ENCODE measurements around the gene COG1. TPM values are rescaled to one million over a fixed set of nuclear protein-coding genes. Genes with fewer than 3 reads are reported as not detected.

Gene COG1
- polyA plus RNA-seq, 3 donors = 47.4 to 67.8 (median 49.3) TPM

- peak in 3 of 11 donors; percentile 53 to 62 (median 61) for DNase-seq (ENCODE audit: extremely low read depth in 1 of 11, low read depth in 9 of 11, low spot score in 4 of 11)
Measured at GRCh38 chr17:73192206-73192893, 505 bp upstream of the COG1 start.

DNA sequence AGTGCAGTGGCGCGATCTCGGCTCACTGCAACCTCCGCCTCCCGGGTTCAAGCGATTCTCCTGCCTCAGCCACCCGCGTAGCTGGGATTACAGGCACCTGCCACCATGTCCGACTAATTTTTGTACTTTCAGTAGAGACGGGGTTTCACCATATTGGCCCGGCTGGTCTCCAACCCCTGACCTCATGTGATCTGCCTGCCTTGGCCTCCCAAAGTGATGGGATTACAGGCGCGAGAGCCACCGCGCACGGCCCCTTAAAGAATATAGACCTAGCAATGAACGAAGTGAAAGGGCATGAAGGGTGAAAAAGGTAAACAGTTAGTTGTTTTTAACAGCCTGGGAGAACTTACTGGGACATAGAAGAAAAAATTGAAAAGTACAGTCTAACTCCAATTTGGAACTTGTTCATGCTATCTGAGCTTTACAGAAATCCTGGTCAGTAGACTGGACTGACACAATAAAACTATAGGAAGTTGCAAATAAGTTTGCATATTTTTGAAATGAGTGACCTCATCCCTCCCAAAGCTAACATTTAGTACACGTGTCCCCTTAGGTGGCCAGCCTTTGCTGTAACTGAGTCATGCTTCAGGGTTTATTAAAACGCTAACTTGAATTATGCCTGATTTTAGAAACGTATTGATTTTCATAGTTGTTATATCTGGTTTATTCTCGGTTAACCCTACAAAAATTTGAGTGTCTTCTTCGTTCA, 1.8 kb downstream of the COG1 start:
- DNase-seq (ENCODE audit: extremely low read depth in 1 of 11, low read depth in 9 of 11, low spot score in 4 of 11) = no peak

GRCh38 chr17:73196500-73196899, 3.6 kb downstream of the COG1 start:
- DNase-seq (ENCODE audit: extremely low read depth in 1 of 11, low read depth in 9 of 11, low spot score in 4 of 11) = no peak

GRCh38 chr17:73197161-73197560, 4.3 kb downstream of the COG1 start:
- no peak for DNase-seq (ENCODE audit: extremely low read depth in 1 of 11, low read depth in 9 of 11, low spot score in 4 of 11)

GRCh38 chr17:73198201-73198929, 5.5 kb downstream of the COG1 start:
- DNase-seq (ENCODE audit: extremely low read depth in 1 of 11, low read depth in 9 of 11, low spot score in 4 of 11) = no peak

GRCh38 chr17:73198930-73199260, 6.0 kb downstream of the COG1 start:
- DNase-seq (ENCODE audit: extremely low read depth in 1 of 11, low read depth in 9 of 11, low spot score in 4 of 11) = no peak

DNA sequence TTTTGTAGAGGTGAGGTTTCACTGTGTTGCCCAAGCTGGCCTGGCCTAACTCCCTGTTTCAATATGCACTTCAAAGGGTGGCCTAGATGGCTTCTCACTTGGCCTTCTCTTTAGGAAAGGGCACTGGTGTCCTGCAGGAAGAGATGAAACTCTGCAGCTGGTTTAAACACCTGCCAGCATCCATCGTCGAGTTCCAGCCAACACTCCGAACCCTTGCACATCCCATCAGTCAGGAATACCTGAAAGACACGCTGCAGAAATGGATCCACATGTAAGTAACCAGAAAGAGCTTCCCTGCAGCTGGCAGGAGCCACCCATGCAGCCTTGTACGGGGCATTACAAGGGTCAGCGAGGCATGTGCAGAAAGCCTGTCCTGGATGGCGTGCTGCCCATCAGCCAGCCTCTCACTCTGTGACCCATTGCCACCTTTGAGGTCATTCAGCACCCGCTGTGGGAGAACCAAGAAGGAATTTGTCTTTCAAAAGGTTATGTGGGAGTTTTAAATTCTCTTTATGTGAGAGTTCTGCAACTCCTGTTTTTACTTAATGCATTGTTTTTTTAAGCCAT, 7.0 kb downstream of the COG1 start:
- DNase-seq (ENCODE audit: extremely low read depth in 1 of 11, low read depth in 9 of 11, low spot score in 4 of 11) = no peak

DNA sequence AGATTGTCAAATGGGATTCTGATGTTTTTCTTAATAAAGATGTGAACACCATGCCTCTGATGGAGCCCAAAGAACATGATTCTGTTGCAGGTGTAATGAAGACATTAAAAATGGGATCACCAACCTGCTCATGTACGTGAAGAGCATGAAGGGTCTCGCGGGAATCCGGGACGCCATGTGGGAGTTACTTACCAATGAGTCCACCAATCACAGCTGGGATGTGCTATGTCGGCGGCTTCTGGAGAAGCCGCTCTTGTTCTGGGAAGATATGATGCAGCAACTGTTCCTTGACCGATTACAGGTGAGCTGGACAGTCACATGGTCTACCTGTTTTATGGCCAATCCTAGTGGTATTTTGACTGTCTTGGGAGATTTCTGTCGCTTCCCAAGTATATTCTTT, 7.6 kb downstream of the COG1 start:
- DNase-seq (ENCODE audit: extremely low read depth in 1 of 11, low read depth in 9 of 11, low spot score in 4 of 11) = no peak

GRCh38 chr17:73201215-73202069, 8.6 kb downstream of the COG1 start:
- DNase-seq (ENCODE audit: extremely low read depth in 1 of 11, low read depth in 9 of 11, low spot score in 4 of 11) = no peak

- DNase-seq (ENCODE audit: extremely low read depth in 1 of 11, low read depth in 9 of 11, low spot score in 4 of 11) = no peak
Measured at GRCh38 chr17:73203135-73203787, 10.4 kb downstream of the COG1 start.

DNA sequence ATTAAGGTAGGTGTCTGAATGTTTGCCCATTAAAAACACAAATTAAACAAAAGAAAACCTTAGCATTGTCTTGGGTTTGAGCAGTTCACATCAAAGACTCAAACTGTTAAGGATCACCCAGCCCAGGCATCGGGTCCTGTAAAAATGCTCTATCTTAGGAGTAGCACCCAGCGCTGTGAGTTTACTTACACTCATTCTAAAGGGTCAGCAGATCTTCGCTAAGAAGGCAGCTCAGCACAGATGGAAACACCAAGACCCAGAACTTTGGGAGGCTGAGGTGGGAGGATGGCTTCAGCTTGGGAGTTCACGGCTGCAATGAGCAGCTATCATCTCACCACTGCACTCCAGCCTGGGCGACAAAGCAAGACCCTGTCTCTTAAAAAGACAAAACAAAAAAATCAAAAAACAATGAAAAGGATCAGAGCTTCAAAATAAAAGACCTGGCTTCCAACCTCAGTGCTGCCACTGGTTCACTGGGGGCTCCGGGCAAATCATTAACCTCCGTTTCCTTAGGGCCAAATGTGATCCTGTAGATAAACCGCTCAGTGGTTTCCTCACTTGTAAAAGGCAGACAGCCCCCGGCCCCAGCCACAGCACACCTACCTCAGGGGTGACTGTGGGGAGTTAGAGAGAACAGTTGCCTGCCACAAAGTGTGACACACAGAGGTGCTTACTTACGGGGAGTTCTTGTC, 11.1 kb downstream of the COG1 start:
- DNase-seq (ENCODE audit: extremely low read depth in 1 of 11, low read depth in 9 of 11, low spot score in 4 of 11) = peak in 2 of 11 donors; percentile 47 to 52

DNA sequence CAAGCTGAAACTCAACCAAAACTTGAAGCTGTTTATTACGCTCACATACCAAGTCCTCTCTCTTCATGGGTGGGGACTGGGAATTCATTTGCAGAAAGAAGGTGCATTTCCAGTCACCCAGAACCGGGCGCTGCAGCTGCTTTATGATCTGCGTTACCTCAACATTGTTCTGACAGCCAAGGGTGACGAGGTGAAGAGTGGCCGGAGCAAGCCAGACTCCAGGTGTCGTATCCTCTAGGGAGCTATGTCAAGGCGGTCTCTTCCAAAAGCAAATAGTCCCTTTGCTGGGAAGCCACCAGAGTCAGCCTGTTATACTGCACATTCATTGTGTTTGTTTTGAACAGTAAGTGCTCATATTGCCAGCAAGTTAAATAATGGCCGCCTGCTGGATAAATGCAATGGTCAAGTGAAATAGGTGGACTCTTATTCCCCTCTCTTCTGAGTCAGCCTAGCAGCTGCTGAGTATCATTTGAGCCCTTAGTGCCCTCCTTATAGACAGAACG, 12.7 kb downstream of the COG1 start:
- no peak for DNase-seq (ENCODE audit: extremely low read depth in 1 of 11, low read depth in 9 of 11, low spot score in 4 of 11)

DNA sequence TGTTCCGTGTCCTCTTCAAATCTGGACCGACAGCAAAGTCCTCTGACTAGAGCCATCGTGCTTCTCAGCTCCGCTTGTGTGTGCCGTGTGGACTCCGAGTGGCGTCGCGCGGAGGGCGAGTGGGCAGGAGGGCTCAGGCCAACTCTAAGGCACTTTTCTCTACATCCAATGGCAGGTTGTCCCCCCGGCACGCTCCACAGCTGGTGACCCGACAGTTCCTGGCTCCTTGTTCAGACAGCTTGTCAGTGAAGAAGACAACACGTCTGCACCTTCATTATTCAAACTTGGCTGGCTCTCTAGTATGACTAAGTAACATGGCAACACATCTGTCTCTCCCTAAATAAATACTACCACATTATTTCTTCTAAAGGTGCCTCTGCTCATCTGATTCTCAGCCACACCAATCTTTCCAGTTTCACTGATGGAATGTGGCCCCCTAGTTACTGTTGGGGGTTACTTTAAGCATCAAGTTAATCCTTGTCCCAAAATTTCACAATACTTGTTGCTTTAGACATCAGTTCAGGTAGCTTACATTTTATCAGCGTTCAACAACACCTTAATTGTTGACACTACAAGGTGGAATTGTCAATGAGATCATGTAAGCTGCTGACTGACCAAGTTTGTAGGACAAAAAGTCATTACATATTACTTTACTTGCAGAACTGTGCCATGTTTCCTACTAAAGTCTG, 15.4 kb downstream of the COG1 start:
- no peak for DNase-seq (ENCODE audit: extremely low read depth in 1 of 11, low read depth in 9 of 11, low spot score in 4 of 11)

DNA sequence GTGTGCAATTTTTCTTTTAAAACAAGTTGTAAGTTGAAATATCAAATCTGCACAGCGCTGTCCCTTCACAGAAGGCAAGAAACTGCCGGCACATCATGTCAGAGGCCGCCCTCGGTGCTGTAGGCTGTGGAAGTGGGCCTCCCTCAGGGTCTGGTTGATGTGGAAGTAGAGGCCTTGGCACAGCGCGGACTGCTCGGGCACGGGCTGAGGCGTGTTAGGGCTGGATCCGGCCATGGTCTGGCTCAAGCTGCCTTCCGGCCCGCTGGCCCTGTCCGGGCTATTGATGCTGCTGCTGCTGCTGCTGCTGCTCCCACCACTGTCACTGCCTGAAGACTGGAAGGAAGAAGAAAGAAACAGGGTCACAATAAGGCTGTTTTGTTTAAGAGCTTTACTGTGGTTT, 16.6 kb downstream of the COG1 start:
- no peak for DNase-seq (ENCODE audit: extremely low read depth in 1 of 11, low read depth in 9 of 11, low spot score in 4 of 11)

GRCh38 chr17:73210002-73210678, 17.3 kb downstream of the COG1 start:
- DNase-seq (ENCODE audit: extremely low read depth in 1 of 11, low read depth in 9 of 11, low spot score in 4 of 11) = no peak

DNA sequence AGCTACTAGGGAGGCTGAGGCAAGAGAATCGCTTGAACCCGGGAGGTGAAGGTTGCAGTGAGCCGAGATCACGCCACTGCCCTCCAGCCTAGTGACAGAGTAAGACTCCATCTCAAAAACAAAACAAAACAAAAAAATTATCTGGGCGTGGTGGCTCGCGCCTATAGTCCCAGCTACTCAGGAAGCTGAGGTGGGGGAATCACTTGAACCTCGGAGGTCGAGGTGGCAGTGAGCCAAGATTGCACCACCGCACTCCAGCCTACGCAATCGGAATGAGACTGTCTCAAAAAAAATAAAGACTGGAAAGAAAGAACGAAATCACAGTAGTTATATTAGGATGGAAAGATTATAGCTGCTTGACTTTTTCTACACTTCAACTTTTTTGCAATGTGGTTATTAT, 18.9 kb downstream of the COG1 start:
- no peak for DNase-seq (ENCODE audit: extremely low read depth in 1 of 11, low read depth in 9 of 11, low spot score in 4 of 11)

GRCh38 chr17:73214008-73214407, 21.2 kb downstream of the COG1 start:
- no peak for DNase-seq (ENCODE audit: extremely low read depth in 1 of 11, low read depth in 9 of 11, low spot score in 4 of 11)
